GM23338 (cell line): ENCODE results near the gene FBXO8. TPM values are rescaled to one million over a fixed set of nuclear protein-coding genes. Genes with fewer than 3 reads are reported as not detected.

ENCODE experiments used
- ATAC-seq: fragments of 200-7000 bp; cut with Tn5 transposase; 3 replicates; pipeline ENCODE4 v1.9.1; 2020
- DNase-seq: peaks from one replicate; pipeline ENCODE4 v3.0.0-alpha.2; 2015; ENCODE audit warnings: low spot score
- H2AFZ ChIP-seq: fragments of 200-600 bp; sonication (generic); 2 replicates; pipeline ENCODE4 v1.8.0; 2016; ENCODE audit warnings: antibody characterized with exemption, mild to moderate bottlenecking, moderate library complexity
- H3F3A ChIP-seq: fragments of 200-600 bp; sonication (generic); replicated peaks from 2 replicates; pipeline ENCODE4 v1.8.0; 2017; ENCODE audit warnings: antibody characterized with exemption, mixed run types, low read depth
- H3K27ac ChIP-seq: fragments of 200-600 bp; sonication (generic); 2 replicates; pipeline ENCODE4 v1.6.1; 2016; ENCODE audit warnings: low read depth
- H3K27me3 ChIP-seq: fragments of 200-600 bp; sonication (generic); 2 replicates; pipeline ENCODE4 v1.8.0; 2016; ENCODE audit warnings: mild to moderate bottlenecking, mixed run types, moderate library complexity; ENCODE audit not compliant: insufficient read depth
- H3K36me3 ChIP-seq: fragments of 200-600 bp; sonication (generic); 2 replicates; pipeline ENCODE4 v1.8.0; 2016; ENCODE audit warnings: mild to moderate bottlenecking; ENCODE audit not compliant: insufficient read depth
- H3K4me1 ChIP-seq: fragments of 200-600 bp; sonication (generic); 2 replicates; pipeline ENCODE4 v1.8.0; 2016; ENCODE audit warnings: mild to moderate bottlenecking, moderate library complexity; ENCODE audit not compliant: insufficient read depth
- H3K4me2 ChIP-seq: fragments of 200-600 bp; sonication (generic); 2 replicates; pipeline ENCODE4 v1.7.1; 2017; ENCODE audit warnings: mixed run types
- H3K4me3 ChIP-seq: fragments of 200-600 bp; sonication (generic); 2 replicates; pipeline ENCODE4 v1.6.1; 2016; ENCODE audit warnings: mixed run types
- H3K79me2 ChIP-seq: fragments of 200-600 bp; sonication (generic); replicated peaks from 2 replicates; pipeline ENCODE4 v1.8.0; 2017; ENCODE audit warnings: mild to moderate bottlenecking; ENCODE audit not compliant: insufficient read depth
- H3K9me2 ChIP-seq: fragments of 200-600 bp; sonication (generic); 2 replicates; pipeline ENCODE4 v1.8.0; 2017; ENCODE audit not compliant: insufficient read depth
- H4K20me1 ChIP-seq: fragments of 200-600 bp; sonication (generic); replicated peaks from 2 replicates; pipeline ENCODE4 v1.8.0; 2017; ENCODE audit warnings: mild to moderate bottlenecking; ENCODE audit not compliant: insufficient read depth
- H3K27ac Mint-ChIP-seq: 2 replicates; pipeline ENCODE4 v1.8.0; 2020; ENCODE audit warnings: inconsistent platforms, mild to moderate bottlenecking, moderate library complexity, mixed read lengths
- H3K27me3 Mint-ChIP-seq: 3 replicates; pipeline ENCODE4 v1.8.0; 2022; ENCODE audit warnings: low read depth, mild to moderate bottlenecking, moderate library complexity, mixed read lengths, inconsistent platforms; ENCODE audit not compliant: insufficient read depth, poor library complexity
- H3K36me3 Mint-ChIP-seq: 3 replicates; pipeline ENCODE4 v1.8.0; 2021; ENCODE audit warnings: low read depth, mild to moderate bottlenecking, inconsistent platforms, moderate library complexity, mixed read lengths
- H3K4me1 Mint-ChIP-seq: 3 replicates; pipeline ENCODE4 v1.8.0; 2020; ENCODE audit warnings: mild to moderate bottlenecking, inconsistent platforms, mixed read lengths
- H3K4me3 Mint-ChIP-seq: 3 replicates; pipeline ENCODE4 v1.8.0; 2021; ENCODE audit warnings: moderate library complexity, mild to moderate bottlenecking, inconsistent platforms, mixed read lengths
- H3K9me3 Mint-ChIP-seq: 3 replicates; pipeline ENCODE4 v1.8.0; 2020; ENCODE audit warnings: moderate library complexity, mild to moderate bottlenecking, inconsistent platforms, mixed read lengths
- CREB1 ChIP-seq: fragments of 250-450 bp; sonication (Bioruptor Pico); IDR thresholded peaks from 2 replicates; pipeline ENCODE4 v1.5.0; 2020; ENCODE audit warnings: low read depth, mild to moderate bottlenecking, moderate library complexity
- CTCF ChIP-seq, 2 experiments: fragments of 200-600 bp in 1 of 2; sonication (generic) in 1 of 2; conservative IDR thresholded peaks; 2 replicates each; pipeline versions ENCODE4 v1.5.1 to v1.6.1; 2016 to 2017; ENCODE audit warnings: antibody characterized with exemption in 2 of 2, low read depth in 2 of 2, mild to moderate bottlenecking in 2 of 2, moderate library complexity in 1 of 2
- ETS1 ChIP-seq: IDR thresholded peaks from 2 replicates; pipeline ENCODE4 v1.6.1; 2016; ENCODE audit warnings: antibody characterized with exemption
- EZH2 ChIP-seq: fragments of 200-600 bp; sonication (generic); IDR thresholded peaks from one replicate; pipeline ENCODE4 v1.8.0; 2017; ENCODE audit warnings: antibody characterized with exemption, mild to moderate bottlenecking, low read depth; ENCODE audit not compliant: unreplicated experiment
- EZH2phosphoT487 ChIP-seq: fragments of 200-600 bp; sonication (generic); IDR thresholded peaks from one replicate; pipeline ENCODE4 v1.8.1; 2018; ENCODE audit warnings: antibody characterized with exemption; ENCODE audit not compliant: unreplicated experiment
- JUNB ChIP-seq: IDR thresholded peaks from one replicate; pipeline ENCODE4 v1.6.1; 2016; ENCODE audit warnings: antibody characterized with exemption; ENCODE audit not compliant: unreplicated experiment
- NANOG ChIP-seq: IDR thresholded peaks from 2 replicates; pipeline ENCODE4 v1.6.1; 2016; ENCODE audit warnings: antibody characterized with exemption, borderline replicate concordance
- POLR2AphosphoS5 ChIP-seq: IDR thresholded peaks from 2 replicates; pipeline ENCODE4 v1.6.1; 2016; ENCODE audit warnings: antibody characterized with exemption, low read depth
- REST ChIP-seq: IDR thresholded peaks from one replicate; pipeline ENCODE4 v1.6.1; 2018; ENCODE audit warnings: antibody characterized with exemption; ENCODE audit not compliant: unreplicated experiment
- STAT1 ChIP-seq: IDR thresholded peaks from one replicate; pipeline ENCODE4 v1.6.1; 2016; ENCODE audit warnings: antibody characterized with exemption; ENCODE audit not compliant: unreplicated experiment
- ZNF114 ChIP-seq: fragments of 250-450 bp; sonication (Bioruptor Pico); IDR thresholded peaks from 2 replicates; pipeline ENCODE4 v1.5.0; 2020; ENCODE audit warnings: mild to moderate bottlenecking, moderate library complexity
- ZNF331 ChIP-seq: fragments of 250-450 bp; sonication (Bioruptor Pico); IDR thresholded peaks from 2 replicates; pipeline ENCODE4 v1.5.0; 2020; ENCODE audit warnings: low read depth, mild to moderate bottlenecking, moderate library complexity
- ZNF462 ChIP-seq: fragments of 250-450 bp; sonication (Bioruptor Pico); IDR thresholded peaks from 2 replicates; pipeline ENCODE4 v1.5.0; 2020; ENCODE audit warnings: mild to moderate bottlenecking, moderate library complexity
- polyA plus RNA-seq: library from polyadenylated mRNA; unstranded; fragments of >200 nt; fragmentation: Nextera tagmentation; extraction: Ambion mirVana; gene quantifications from 2 replicates; pipeline ENCODE4 v1.2.1, GENCODE V29; 2016
- total RNA-seq: library from RNA; depleted of rRNA; stranded (reverse); fragments of >200 nt; shearing (Covaris generic); gene quantifications from 2 replicates; pipeline ENCODE4 v1.2.3, GENCODE V29; 2014

FBXO8 gene
- total and polyA plus RNA-seq, 2 experiments from 2014 or later = 5.8 to 7.9 TPM

- H3K4me3 ChIP-seq = no peak overlapping the region
- H3K79me2 ChIP-seq = no peaks in the 10 kb centered on the region
- H3K27me3 ChIP-seq = no peaks in the 10 kb centered on the region
- H3K9me3 Mint-ChIP-seq = no peaks in the 10 kb centered on the region
- H3K27ac Mint-ChIP-seq = no peak overlapping the region
- no peaks in the 10 kb centered on the region for H4K20me1 ChIP-seq
- DNase-seq = no peak
- no peak overlapping the region for H3K27ac ChIP-seq
- no peak overlapping the region for H3K4me3 Mint-ChIP-seq
- H3F3A ChIP-seq = no peaks in the 10 kb centered on the region
- H3K27me3 Mint-ChIP-seq = no peaks in the 10 kb centered on the region
- H2AFZ ChIP-seq = no peak overlapping the region
- H3K36me3 Mint-ChIP-seq = no peaks in the 10 kb centered on the region
- no peaks in the 10 kb centered on the region for H3K4me1 ChIP-seq
- TF ChIP-seq REST = no peak
- no peak for TF ChIP-seq CTCF (conservative IDR thresholded peaks at IDR 0.05; ENCODE audit: low read depth in 2 of 2)
- TF ChIP-seq ZNF462 (CRISPR knock-in tag) = no peak
- TF ChIP-seq POLR2AphosphoS5 = no peak
- TF ChIP-seq STAT1 = no peak
- TF ChIP-seq ZNF114 = no peak
- TF ChIP-seq EZH2 = no peak
- no peak for TF ChIP-seq ZNF331 (CRISPR knock-in tag)
- TF ChIP-seq EZH2phosphoT487 = no peak
- TF ChIP-seq NANOG = no peak
- no peak for TF ChIP-seq ETS1
- no peak for TF ChIP-seq JUNB
- TF ChIP-seq CREB1 (CRISPR knock-in tag) = no peak
- no peak overlapping the region for H3K4me2 ChIP-seq
- no peaks in the 10 kb centered on the region for H3K9me2 ChIP-seq
- no peak for ATAC-seq
- H3K36me3 ChIP-seq = no peaks in the 10 kb centered on the region
- no peaks in the 10 kb centered on the region for H3K4me1 Mint-ChIP-seq
Observed at GRCh38 chr4:174255786-174256185, 27.7 kb downstream of the FBXO8 start.
